Measurements from ENCODE around the gene ARF6.

Gene ARF6

GRCh38 chr14:49920935-49921334 lies 28.1 kb downstream of the ARF6 start:
- TF ChIP-seq FOXP2 (optimal IDR thresholded peaks at IDR 0.05; ENCODE audit: borderline replicate concordance, extremely low read depth, extremely low read length, insufficient read depth) (no peak), SIN3A (IDR thresholded peaks at IDR 0.05; ENCODE audit: borderline replicate concordance, insufficient read depth, low read length) (no peak), POLR2AphosphoS5 (IDR thresholded peaks at IDR 0.05; ENCODE audit: low read depth, low read length) (no peak), TAF1 (IDR thresholded peaks at IDR 0.05; ENCODE audit: borderline replicate concordance, insufficient read depth, low read length) (no peak)
- TF ChIP-seq, protein P1, sequence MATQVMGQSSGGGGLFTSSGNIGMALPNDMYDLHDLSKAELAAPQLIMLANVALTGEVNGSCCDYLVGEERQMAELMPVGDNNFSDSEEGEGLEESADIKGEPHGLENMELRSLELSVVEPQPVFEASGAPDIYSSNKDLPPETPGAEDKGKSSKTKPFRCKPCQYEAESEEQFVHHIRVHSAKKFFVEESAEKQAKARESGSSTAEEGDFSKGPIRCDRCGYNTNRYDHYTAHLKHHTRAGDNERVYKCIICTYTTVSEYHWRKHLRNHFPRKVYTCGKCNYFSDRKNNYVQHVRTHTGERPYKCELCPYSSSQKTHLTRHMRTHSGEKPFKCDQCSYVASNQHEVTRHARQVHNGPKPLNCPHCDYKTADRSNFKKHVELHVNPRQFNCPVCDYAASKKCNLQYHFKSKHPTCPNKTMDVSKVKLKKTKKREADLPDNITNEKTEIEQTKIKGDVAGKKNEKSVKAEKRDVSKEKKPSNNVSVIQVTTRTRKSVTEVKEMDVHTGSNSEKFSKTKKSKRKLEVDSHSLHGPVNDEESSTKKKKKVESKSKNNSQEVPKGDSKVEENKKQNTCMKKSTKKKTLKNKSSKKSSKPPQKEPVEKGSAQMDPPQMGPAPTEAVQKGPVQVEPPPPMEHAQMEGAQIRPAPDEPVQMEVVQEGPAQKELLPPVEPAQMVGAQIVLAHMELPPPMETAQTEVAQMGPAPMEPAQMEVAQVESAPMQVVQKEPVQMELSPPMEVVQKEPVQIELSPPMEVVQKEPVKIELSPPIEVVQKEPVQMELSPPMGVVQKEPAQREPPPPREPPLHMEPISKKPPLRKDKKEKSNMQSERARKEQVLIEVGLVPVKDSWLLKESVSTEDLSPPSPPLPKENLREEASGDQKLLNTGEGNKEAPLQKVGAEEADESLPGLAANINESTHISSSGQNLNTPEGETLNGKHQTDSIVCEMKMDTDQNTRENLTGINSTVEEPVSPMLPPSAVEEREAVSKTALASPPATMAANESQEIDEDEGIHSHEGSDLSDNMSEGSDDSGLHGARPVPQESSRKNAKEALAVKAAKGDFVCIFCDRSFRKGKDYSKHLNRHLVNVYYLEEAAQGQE (IDR thresholded peaks at IDR 0.05; ENCODE audit: insufficient read depth in 1 of 2, low read depth in 2 of 2, low read length in 2 of 2) = no peak

DNA sequence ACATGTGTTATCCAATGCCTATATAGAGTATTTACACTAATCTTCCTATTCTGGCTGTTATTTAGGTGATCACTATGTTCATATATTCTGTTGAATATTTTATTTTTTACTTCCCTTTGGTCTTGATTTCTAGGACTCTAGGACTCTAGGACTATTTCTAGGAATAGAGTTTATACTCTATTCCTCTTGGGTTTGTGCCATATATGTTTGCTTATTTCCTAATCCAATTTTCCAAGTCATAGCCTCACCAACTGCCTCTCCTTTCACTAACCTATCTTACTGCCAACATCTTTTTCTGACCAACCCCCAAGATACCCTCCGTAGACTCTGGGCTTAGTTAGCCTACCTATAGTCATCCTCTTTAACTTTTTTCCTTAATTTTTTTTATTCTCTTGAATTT lies 28.5 kb downstream of the ARF6 start:
- TF ChIP-seq FOXP2 (optimal IDR thresholded peaks at IDR 0.05; ENCODE audit: borderline replicate concordance, extremely low read depth, extremely low read length, insufficient read depth) (no peak), SIN3A (IDR thresholded peaks at IDR 0.05; ENCODE audit: borderline replicate concordance, insufficient read depth, low read length) (no peak)

- TF ChIP-seq FOXP2 (optimal IDR thresholded peaks at IDR 0.05; ENCODE audit: borderline replicate concordance, extremely low read depth, extremely low read length, insufficient read depth) (no peak), SIN3A (IDR thresholded peaks at IDR 0.05; ENCODE audit: borderline replicate concordance, insufficient read depth, low read length) (no peak), TAF1 (IDR thresholded peaks at IDR 0.05; ENCODE audit: borderline replicate concordance, insufficient read depth, low read length) (no peak)
These were observed 30.6 kb downstream of the ARF6 start for GRCh38 chr14:49923442-49923841.

DNA sequence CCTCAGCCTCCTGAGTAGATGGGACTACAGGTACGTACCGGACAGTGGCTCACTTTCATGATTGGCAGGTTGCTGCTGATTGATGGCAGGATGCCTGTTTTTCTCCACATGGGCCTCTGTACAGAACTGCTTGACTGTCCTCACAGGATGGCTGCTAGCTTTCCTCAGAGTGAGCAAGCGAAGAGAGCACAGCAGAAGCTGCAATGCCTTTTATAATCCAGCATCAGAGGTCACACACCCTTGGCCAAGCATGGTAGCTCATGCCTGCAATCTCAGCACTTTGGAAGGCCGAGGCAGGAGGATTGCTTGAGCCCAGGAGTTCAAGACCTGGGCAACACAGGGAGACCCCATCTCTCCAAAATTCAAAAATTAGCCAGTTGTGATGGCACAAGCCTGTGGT lies 31.0 kb downstream of the ARF6 start:
- TF ChIP-seq POLR2AphosphoS5 (IDR thresholded peaks at IDR 0.05; ENCODE audit: low read depth, low read length) = no peak
- TF ChIP-seq, protein P1 (IDR thresholded peaks at IDR 0.05; ENCODE audit: insufficient read depth in 1 of 2, low read depth in 2 of 2, low read length in 2 of 2) = no peak
- no peak for TF ChIP-seq SIN3A (IDR thresholded peaks at IDR 0.05; ENCODE audit: borderline replicate concordance, insufficient read depth, low read length)

DNA sequence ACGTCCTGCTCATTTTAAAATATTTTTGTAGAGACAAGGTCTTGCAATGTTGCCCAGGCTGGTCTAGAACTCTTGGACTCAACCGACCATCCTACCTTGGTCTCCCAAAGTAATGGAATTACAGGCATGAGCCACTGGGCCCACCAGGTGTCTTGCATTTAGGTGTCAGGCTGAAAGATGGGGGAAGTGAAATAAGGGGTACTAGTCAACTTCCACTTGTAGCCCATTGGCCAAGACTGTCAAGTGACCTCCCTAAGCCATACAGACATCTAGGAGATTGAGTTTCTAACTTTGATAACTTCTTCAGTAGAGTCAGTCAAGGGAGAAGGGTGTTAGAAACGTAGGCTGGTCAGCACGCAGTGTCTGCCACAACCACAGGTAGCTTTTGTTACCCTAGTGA lies 32.0 kb downstream of the ARF6 start:
- TF ChIP-seq POLR2AphosphoS5 (IDR thresholded peaks at IDR 0.05; ENCODE audit: low read depth, low read length) (no peak), SIN3A (IDR thresholded peaks at IDR 0.05; ENCODE audit: borderline replicate concordance, insufficient read depth, low read length) (no peak), FOXP2 (optimal IDR thresholded peaks at IDR 0.05; ENCODE audit: borderline replicate concordance, extremely low read depth, extremely low read length, insufficient read depth) (no peak), TAF1 (IDR thresholded peaks at IDR 0.05; ENCODE audit: borderline replicate concordance, insufficient read depth, low read length) (no peak)
- TF ChIP-seq, protein P1 (IDR thresholded peaks at IDR 0.05; ENCODE audit: insufficient read depth in 1 of 2, low read depth in 2 of 2, low read length in 2 of 2) = no peak

- TF ChIP-seq FOXP2 (optimal IDR thresholded peaks at IDR 0.05; ENCODE audit: borderline replicate concordance, extremely low read depth, extremely low read length, insufficient read depth) = no peak
- no peak for TF ChIP-seq SIN3A (IDR thresholded peaks at IDR 0.05; ENCODE audit: borderline replicate concordance, insufficient read depth, low read length)
- TF ChIP-seq, protein P1 (IDR thresholded peaks at IDR 0.05; ENCODE audit: insufficient read depth in 1 of 2, low read depth in 2 of 2, low read length in 2 of 2) = no peak
- TF ChIP-seq POLR2AphosphoS5 (IDR thresholded peaks at IDR 0.05; ENCODE audit: low read depth, low read length) = no peak
- TF ChIP-seq TAF1 (IDR thresholded peaks at IDR 0.05; ENCODE audit: borderline replicate concordance, insufficient read depth, low read length) = no peak
These were observed 33.9 kb downstream of the ARF6 start for GRCh38 chr14:49926803-49927202.
